ENCODE measurements around the gene MPDU1.

The MPDU1 gene

GRCh38 chr17:7606280-7606679 lies 22.6 kb downstream of the MPDU1 start:
- DNase-seq: no peak
- peaks cover 13% of the 10 kb centered on the region for H3K4me1 ChIP-seq (ENCODE audit: insufficient read depth, low read length)
- no peak overlapping the region for H3K9ac ChIP-seq (ENCODE audit: low read depth, low read length)
- H3K79me2 ChIP-seq (ENCODE audit: insufficient read depth, low read length): peaks cover 47% of the 10 kb centered on the region
- peaks cover 68% of the 10 kb centered on the region for H3K36me3 ChIP-seq (ENCODE audit: insufficient read depth, low read length)
- no peaks in the 10 kb centered on the region for H3K27me3 ChIP-seq (ENCODE audit: insufficient read depth, low read length, poor library complexity)
- H4K20me1 ChIP-seq (ENCODE audit: insufficient read depth, low read length): peaks cover 21% of the 10 kb centered on the region; the same call in 1 of the 2 replicates
- no peak for TF ChIP-seq EZH2 (IDR thresholded peaks at IDR 0.05; ENCODE audit: borderline replicate concordance, low read depth, low read length, severe bottlenecking)
- TF ChIP-seq, protein P1, sequence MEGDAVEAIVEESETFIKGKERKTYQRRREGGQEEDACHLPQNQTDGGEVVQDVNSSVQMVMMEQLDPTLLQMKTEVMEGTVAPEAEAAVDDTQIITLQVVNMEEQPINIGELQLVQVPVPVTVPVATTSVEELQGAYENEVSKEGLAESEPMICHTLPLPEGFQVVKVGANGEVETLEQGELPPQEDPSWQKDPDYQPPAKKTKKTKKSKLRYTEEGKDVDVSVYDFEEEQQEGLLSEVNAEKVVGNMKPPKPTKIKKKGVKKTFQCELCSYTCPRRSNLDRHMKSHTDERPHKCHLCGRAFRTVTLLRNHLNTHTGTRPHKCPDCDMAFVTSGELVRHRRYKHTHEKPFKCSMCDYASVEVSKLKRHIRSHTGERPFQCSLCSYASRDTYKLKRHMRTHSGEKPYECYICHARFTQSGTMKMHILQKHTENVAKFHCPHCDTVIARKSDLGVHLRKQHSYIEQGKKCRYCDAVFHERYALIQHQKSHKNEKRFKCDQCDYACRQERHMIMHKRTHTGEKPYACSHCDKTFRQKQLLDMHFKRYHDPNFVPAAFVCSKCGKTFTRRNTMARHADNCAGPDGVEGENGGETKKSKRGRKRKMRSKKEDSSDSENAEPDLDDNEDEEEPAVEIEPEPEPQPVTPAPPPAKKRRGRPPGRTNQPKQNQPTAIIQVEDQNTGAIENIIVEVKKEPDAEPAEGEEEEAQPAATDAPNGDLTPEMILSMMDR (IDR thresholded peaks at IDR 0.05; ENCODE audit: borderline replicate concordance, extremely low read depth, low read length, poor library complexity, severe bottlenecking): no peak
- no peak overlapping the region for H3K27ac ChIP-seq (ENCODE audit: low read length)
- no peak for ATAC-seq (ENCODE audit: insufficient read depth, low read depth)
- no peaks in the 10 kb centered on the region for H3K9me3 ChIP-seq (ENCODE audit: insufficient read depth, low read length, severe bottlenecking)
- no peak overlapping the region for H3K4me3 ChIP-seq (ENCODE audit: low read depth in 1 of 2, low read length in 2 of 2)
- no peak overlapping the region for H3K4me2 ChIP-seq (ENCODE audit: insufficient read depth, low read length)
- no peak overlapping the region for H2AFZ ChIP-seq (ENCODE audit: low read depth, low read length)

- H3K27me3 ChIP-seq (ENCODE audit: insufficient read depth, low read length, poor library complexity): no peaks in the 10 kb centered on the region
- no peaks in the 10 kb centered on the region for H3K9me3 ChIP-seq (ENCODE audit: insufficient read depth, low read length, severe bottlenecking)
- TF ChIP-seq EZH2 (IDR thresholded peaks at IDR 0.05; ENCODE audit: borderline replicate concordance, low read depth, low read length, severe bottlenecking): no peak
- TF ChIP-seq, protein P1 (IDR thresholded peaks at IDR 0.05; ENCODE audit: borderline replicate concordance, extremely low read depth, low read length, poor library complexity, severe bottlenecking): no peak
- peaks cover 44% of the 10 kb centered on the region; the same call in 1 of the 2 replicates for H4K20me1 ChIP-seq (ENCODE audit: insufficient read depth, low read length)
- H3K4me2 ChIP-seq (ENCODE audit: insufficient read depth, low read length): 0 out of 2 replicates have a peak overlapping the region, but pooled peaks have one; percentile 78
- DNase-seq: no peak
- H3K4me3 ChIP-seq (ENCODE audit: low read depth in 1 of 2, low read length in 2 of 2): no peak overlapping the region
- no peak overlapping the region for H3K9ac ChIP-seq (ENCODE audit: low read depth, low read length)
- peaks cover 44% of the 10 kb centered on the region for H3K4me1 ChIP-seq (ENCODE audit: insufficient read depth, low read length)
- no peak for ATAC-seq (ENCODE audit: insufficient read depth, low read depth)
- no peak overlapping the region for H3K27ac ChIP-seq (ENCODE audit: low read length)
- H2AFZ ChIP-seq (ENCODE audit: low read depth, low read length): no peak overlapping the region
- H3K79me2 ChIP-seq (ENCODE audit: insufficient read depth, low read length): peaks cover 77% of the 10 kb centered on the region
- peaks cover 41% of the 10 kb centered on the region for H3K36me3 ChIP-seq (ENCODE audit: insufficient read depth, low read length)
These were observed 27.0 kb downstream of the MPDU1 start for GRCh38 chr17:7610641-7611040.

GRCh38 chr17:7611635-7612293 lies 28.1 kb downstream of the MPDU1 start:
- Histone ChIP-seq H3K4me1 (ENCODE audit: insufficient read depth, low read length) (peaks cover 47% of the 10 kb centered on the region), H3K27me3 (ENCODE audit: insufficient read depth, low read length, poor library complexity) (no peaks in the 10 kb centered on the region), H3K27ac (ENCODE audit: low read length) (peak overlapping the region; percentile 41), H4K20me1 (ENCODE audit: insufficient read depth, low read length) (peaks cover 38% of the 10 kb centered on the region; the same call in 1 of the 2 replicates), H3K4me2 (ENCODE audit: insufficient read depth, low read length) (peak overlapping the region; percentile 78), H3K4me3 (ENCODE audit: low read depth in 1 of 2, low read length in 2 of 2) (peak overlapping the region in 1 of 2 experiments; percentile 16; a peak in 1 of 4 replicates), H3K9ac (ENCODE audit: low read depth, low read length) (peak overlapping the region; percentile 78), H3K36me3 (ENCODE audit: insufficient read depth, low read length) (peaks cover 32% of the 10 kb centered on the region), H3K9me3 (ENCODE audit: insufficient read depth, low read length, severe bottlenecking) (no peaks in the 10 kb centered on the region), H2AFZ (ENCODE audit: low read depth, low read length) (no peak overlapping the region), H3K79me2 (ENCODE audit: insufficient read depth, low read length) (peaks cover 67% of the 10 kb centered on the region)
- DNase-seq: no peak
- no peak for TF ChIP-seq EZH2 (IDR thresholded peaks at IDR 0.05; ENCODE audit: borderline replicate concordance, low read depth, low read length, severe bottlenecking)
- TF ChIP-seq, protein P1 (IDR thresholded peaks at IDR 0.05; ENCODE audit: borderline replicate concordance, extremely low read depth, low read length, poor library complexity, severe bottlenecking): no peak
- ATAC-seq (ENCODE audit: insufficient read depth, low read depth): no peak

All from DND-41 (cell line).